PC-9 (cell line): ENCODE data around the gene KDM1A. TPM values are rescaled to one million over a fixed set of nuclear protein-coding genes. Genes with fewer than 3 reads are reported as not detected.

Experiments used
- BruUV-seq: library from RNA; stranded (reverse); fragments of 400-500 nt; replicated peaks from 2 replicates; lab custom pipeline; 2021; lab: Mats Ljungman, UMichigan
- CTCF ChIA-PET: fragments of 300-600 bp; sonication (Branson Sonifier 250); formaldehyde crosslinking; loops from one replicate; lab custom pipeline; 2022; ENCODE audit warnings: antibody characterized with exemption; lab: Charles Lee
- POLR2A ChIA-PET: fragments of 300-600 bp; sonication (Branson Sonifier 250); formaldehyde crosslinking; loops from one replicate; lab custom pipeline; 2022; ENCODE audit warnings: antibody characterized with exemption; ENCODE audit not compliant: unreplicated experiment; lab: Charles Lee
- DNase-seq, 2 experiments: peaks; one replicate each; pipeline versions ENCODE4 v3.0.0 to v3.0.0-alpha.2; 2015 to 2022; ENCODE audit warnings: mixed read lengths in 1 of 2
- H2AFZ ChIP-seq: fragments of 200-600 bp; sonication (generic); 2 replicates; pipeline ENCODE4 v1.8.1; 2017; ENCODE audit warnings: antibody characterized with exemption
- H3F3A ChIP-seq: fragments of 200-600 bp; sonication (generic); 2 replicates; pipeline ENCODE4 v1.8.1; 2017; ENCODE audit warnings: antibody characterized with exemption, mild to moderate bottlenecking, low read depth; ENCODE audit not compliant: insufficient read depth
- H3K27ac ChIP-seq: fragments of 200-600 bp; sonication (generic); 2 replicates; pipeline ENCODE4 v1.6.1; 2016; ENCODE audit warnings: mixed run types
- H3K27me3 ChIP-seq: fragments of 200-600 bp; sonication (generic); 2 replicates; pipeline ENCODE4 v1.6.1; 2016; ENCODE audit warnings: low read depth, mixed run types; ENCODE audit not compliant: insufficient read depth
- H3K36me3 ChIP-seq: fragments of 200-600 bp; sonication (generic); 2 replicates; pipeline ENCODE4 v1.6.1; 2016; ENCODE audit warnings: low read depth, mixed run types
- H3K4me1 ChIP-seq: fragments of 200-600 bp; sonication (generic); replicated peaks from 2 replicates; pipeline ENCODE4 v1.6.1; 2016; ENCODE audit warnings: mixed run types; ENCODE audit not compliant: insufficient read depth
- H3K4me2 ChIP-seq: fragments of 200-600 bp; sonication (generic); 2 replicates; pipeline ENCODE4 v1.6.1; 2017; ENCODE audit warnings: mixed run types
- H3K4me3 ChIP-seq: fragments of 200-600 bp; sonication (generic); 2 replicates; pipeline ENCODE4 v1.6.1; 2016; ENCODE audit warnings: mixed run types
- H3K79me2 ChIP-seq: fragments of 200-600 bp; sonication (generic); 2 replicates; pipeline ENCODE4 v1.6.1; 2017; ENCODE audit warnings: low read depth, mixed run types
- H3K9me2 ChIP-seq: fragments of 200-600 bp; sonication (generic); 2 replicates; pipeline ENCODE4 v1.8.1; 2017; ENCODE audit warnings: mild to moderate bottlenecking; ENCODE audit not compliant: insufficient read depth
- H3K9me3 ChIP-seq: fragments of 200-600 bp; sonication (generic); 2 replicates; pipeline ENCODE4 v1.8.1; 2016; ENCODE audit warnings: low read depth; ENCODE audit not compliant: insufficient read depth
- H4K20me1 ChIP-seq: fragments of 200-600 bp; sonication (generic); 2 replicates; pipeline ENCODE4 v1.8.1; 2017; ENCODE audit not compliant: insufficient read depth
- EZH2 ChIP-seq: fragments of 200-600 bp; sonication (generic); IDR thresholded peaks from 2 replicates; pipeline ENCODE4 v1.8.0; 2017; ENCODE audit warnings: antibody characterized with exemption, low read depth
- intact Hi-C: fragments of 100-400 bp; cut with micrococcal nuclease; formaldehyde crosslinking; loops from one replicate; pipeline ENCODE4 v1.10.0; 2022; ENCODE audit not compliant: unreplicated experiment
- total RNA-seq: library from RNA; stranded (reverse); gene quantifications from 2 replicates; pipeline ENCODE4 v1.2.3, GENCODE V29; 2021
- TF ChIP-seq, protein P1 (sequence below): fragments of 200-600 bp; sonication (generic); conservative IDR thresholded peaks from 2 replicates; pipeline ENCODE4 v1.6.1; 2017; ENCODE audit warnings: mixed run types, antibody characterized with exemption, mild to moderate bottlenecking, moderate library complexity

The KDM1A gene
- total RNA-seq, 1 experiment from 2014 or later = 213 TPM

DNA sequence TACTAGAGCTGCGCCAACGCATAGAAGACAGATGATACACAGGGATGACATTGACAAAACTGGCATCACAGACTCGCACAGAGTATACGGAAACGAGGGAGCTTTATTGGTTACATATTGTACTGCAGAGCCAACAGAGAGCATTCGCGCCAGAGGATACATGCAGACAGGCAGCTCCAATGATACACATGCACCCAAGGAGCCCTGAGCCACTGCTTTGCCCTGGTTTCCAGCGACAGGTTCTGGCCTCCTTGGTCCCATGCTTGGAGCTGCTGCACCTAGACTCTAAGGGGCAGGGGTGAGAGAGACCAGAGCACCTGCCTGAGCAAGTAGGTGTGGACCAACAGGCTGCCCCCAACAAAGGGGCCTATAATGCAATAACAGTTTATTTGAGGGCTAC lies 65.6 kb downstream of the KDM1A start:
- BruUV-seq = no TSS peak
- H3K9me3 ChIP-seq = no peaks in the 10 kb centered on the region
- H3K4me1 ChIP-seq = no peaks in the 10 kb centered on the region
- POLR2A ChIA-PET = interaction anchor here (0.6 kb wide), 1 partner anchor 258 kb away, joined by 3 read pairs; no protein-coding TSS in a partner anchor
- no peak for DNase-seq
- no peak overlapping the region for H3K4me2 ChIP-seq
- peaks cover 27% of the 10 kb centered on the region; the same call in 1 of the 2 replicates for H3K36me3 ChIP-seq
- H3K27me3 ChIP-seq = no peaks in the 10 kb centered on the region
- H3K9me2 ChIP-seq = no peaks in the 10 kb centered on the region
- intact Hi-C loops = loop anchor here (5.0 kb wide), 2 partner anchors 108 to 457 kb away; no protein-coding TSS in a partner anchor
- H3K4me3 ChIP-seq = no peak overlapping the region
- peaks cover 84% of the 10 kb centered on the region for H3F3A ChIP-seq
- CTCF ChIA-PET = interaction anchor here (0.6 to 0.9 kb wide), 2 partner anchors 11 to 556 kb away, joined by 3 to 5 read pairs; no protein-coding TSS in a partner anchor
- TF ChIP-seq EZH2 = no peak
- TF ChIP-seq, protein P1, sequence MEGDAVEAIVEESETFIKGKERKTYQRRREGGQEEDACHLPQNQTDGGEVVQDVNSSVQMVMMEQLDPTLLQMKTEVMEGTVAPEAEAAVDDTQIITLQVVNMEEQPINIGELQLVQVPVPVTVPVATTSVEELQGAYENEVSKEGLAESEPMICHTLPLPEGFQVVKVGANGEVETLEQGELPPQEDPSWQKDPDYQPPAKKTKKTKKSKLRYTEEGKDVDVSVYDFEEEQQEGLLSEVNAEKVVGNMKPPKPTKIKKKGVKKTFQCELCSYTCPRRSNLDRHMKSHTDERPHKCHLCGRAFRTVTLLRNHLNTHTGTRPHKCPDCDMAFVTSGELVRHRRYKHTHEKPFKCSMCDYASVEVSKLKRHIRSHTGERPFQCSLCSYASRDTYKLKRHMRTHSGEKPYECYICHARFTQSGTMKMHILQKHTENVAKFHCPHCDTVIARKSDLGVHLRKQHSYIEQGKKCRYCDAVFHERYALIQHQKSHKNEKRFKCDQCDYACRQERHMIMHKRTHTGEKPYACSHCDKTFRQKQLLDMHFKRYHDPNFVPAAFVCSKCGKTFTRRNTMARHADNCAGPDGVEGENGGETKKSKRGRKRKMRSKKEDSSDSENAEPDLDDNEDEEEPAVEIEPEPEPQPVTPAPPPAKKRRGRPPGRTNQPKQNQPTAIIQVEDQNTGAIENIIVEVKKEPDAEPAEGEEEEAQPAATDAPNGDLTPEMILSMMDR = no peak
- 0 out of 2 replicates have a peak, but pooled peaks cover 2% of the 10 kb centered on the region for H3K79me2 ChIP-seq
- no peak overlapping the region for H2AFZ ChIP-seq
- no peak overlapping the region for H3K27ac ChIP-seq
- no peaks in the 10 kb centered on the region; the same call in 1 of the 2 replicates for H4K20me1 ChIP-seq

DNA sequence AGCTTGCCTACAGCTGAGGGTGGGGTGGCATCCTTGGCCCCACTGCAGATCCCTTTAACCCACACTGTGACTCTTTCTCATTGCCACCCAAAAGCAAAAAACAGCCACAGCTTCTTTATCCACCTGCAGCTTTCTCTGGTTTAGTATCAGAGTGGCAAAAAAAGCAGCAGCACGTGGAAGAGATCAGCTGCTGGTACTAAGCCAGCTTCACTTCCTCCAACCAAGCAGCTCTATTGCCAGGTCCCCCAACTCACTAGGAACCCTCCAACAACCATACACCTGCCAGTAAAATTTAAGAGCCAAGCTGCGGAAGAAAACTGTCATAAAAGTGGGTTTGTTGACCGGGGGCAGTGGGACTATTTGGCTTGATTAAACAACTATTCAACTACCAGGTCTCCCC lies 66.4 kb downstream of the KDM1A start:
- no peak for DNase-seq
- Histone ChIP-seq H2AFZ (no peak overlapping the region), H3K9me2 (no peaks in the 10 kb centered on the region), H3K9me3 (no peaks in the 10 kb centered on the region), H3K4me2 (no peak overlapping the region), H3K4me1 (no peaks in the 10 kb centered on the region), H4K20me1 (no peaks in the 10 kb centered on the region; the same call in 1 of the 2 replicates), H3K36me3 (peaks cover 25% of the 10 kb centered on the region; the same call in 1 of the 2 replicates), H3K27ac (no peak overlapping the region), H3K79me2 (no peaks in the 10 kb centered on the region), H3K27me3 (no peaks in the 10 kb centered on the region), H3F3A (peaks cover 76% of the 10 kb centered on the region), H3K4me3 (no peak overlapping the region)
- CTCF ChIA-PET = interaction anchor here (0.6 to 1.3 kb wide), 2 partner anchors 97 to 99 kb away, joined by 3 to 5 read pairs; no protein-coding TSS in a partner anchor
- POLR2A ChIA-PET = interaction anchor here (0.7 kb wide), 1 partner anchor 164 kb away, joined by 5 read pairs; no protein-coding TSS in a partner anchor
- intact Hi-C loops = no loop called here
- BruUV-seq = no TSS peak
- TF ChIP-seq, protein P1 = no peak
- no peak for TF ChIP-seq EZH2

DNA sequence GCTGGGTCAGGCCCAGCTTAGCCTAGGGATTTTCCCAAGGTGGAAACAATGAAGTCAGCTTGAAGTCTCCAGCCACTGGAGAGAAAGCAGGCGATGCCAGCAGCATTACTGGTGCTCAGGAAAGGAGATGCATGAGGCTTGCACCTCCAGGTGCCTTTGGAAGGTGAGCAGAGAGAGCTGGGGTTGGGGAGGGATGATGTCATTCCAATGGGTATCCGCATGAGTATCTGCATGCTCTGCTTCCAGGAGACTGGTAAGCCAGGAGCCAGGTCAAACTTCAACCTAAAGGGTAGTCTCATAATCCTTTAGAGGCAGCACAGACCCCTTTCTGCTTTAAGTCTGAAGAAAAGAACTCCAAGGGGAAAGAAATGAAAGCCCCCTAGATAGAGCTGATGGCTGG lies 68.8 kb downstream of the KDM1A start:
- H4K20me1 ChIP-seq = no peaks in the 10 kb centered on the region
- H3K27me3 ChIP-seq = no peaks in the 10 kb centered on the region
- POLR2A ChIA-PET = no interaction called here
- H3F3A ChIP-seq = peaks cover 54% of the 10 kb centered on the region
- DNase-seq = no peak
- CTCF ChIA-PET = no interaction called here
- H3K4me1 ChIP-seq = no peaks in the 10 kb centered on the region
- intact Hi-C loops = no loop called here
- H3K27ac ChIP-seq = no peak overlapping the region
- no peaks in the 10 kb centered on the region for H3K9me2 ChIP-seq
- TF ChIP-seq, protein P1 = no peak
- TF ChIP-seq EZH2 = no peak
- no peaks in the 10 kb centered on the region for H3K79me2 ChIP-seq
- H3K36me3 ChIP-seq = peaks cover 14% of the 10 kb centered on the region; the same call in 1 of the 2 replicates
- H3K4me3 ChIP-seq = no peak overlapping the region
- H3K9me3 ChIP-seq = no peaks in the 10 kb centered on the region
- no TSS peak for BruUV-seq
- H3K4me2 ChIP-seq = no peak overlapping the region
- no peak overlapping the region for H2AFZ ChIP-seq
